NCI-H446 treated with DMSO at 0.1 percent for 48 hours (cell line): ENCODE measurements around the gene ZSWIM1.
A peak's percentile ranks its signal among the peaks of the same experiment; 100 is the strongest.

Experiments
- DNase-seq: peaks from one replicate; lab custom pipeline; 2025; lab: John Stamatoyannopoulos, UW

Gene ZSWIM1

DNA sequence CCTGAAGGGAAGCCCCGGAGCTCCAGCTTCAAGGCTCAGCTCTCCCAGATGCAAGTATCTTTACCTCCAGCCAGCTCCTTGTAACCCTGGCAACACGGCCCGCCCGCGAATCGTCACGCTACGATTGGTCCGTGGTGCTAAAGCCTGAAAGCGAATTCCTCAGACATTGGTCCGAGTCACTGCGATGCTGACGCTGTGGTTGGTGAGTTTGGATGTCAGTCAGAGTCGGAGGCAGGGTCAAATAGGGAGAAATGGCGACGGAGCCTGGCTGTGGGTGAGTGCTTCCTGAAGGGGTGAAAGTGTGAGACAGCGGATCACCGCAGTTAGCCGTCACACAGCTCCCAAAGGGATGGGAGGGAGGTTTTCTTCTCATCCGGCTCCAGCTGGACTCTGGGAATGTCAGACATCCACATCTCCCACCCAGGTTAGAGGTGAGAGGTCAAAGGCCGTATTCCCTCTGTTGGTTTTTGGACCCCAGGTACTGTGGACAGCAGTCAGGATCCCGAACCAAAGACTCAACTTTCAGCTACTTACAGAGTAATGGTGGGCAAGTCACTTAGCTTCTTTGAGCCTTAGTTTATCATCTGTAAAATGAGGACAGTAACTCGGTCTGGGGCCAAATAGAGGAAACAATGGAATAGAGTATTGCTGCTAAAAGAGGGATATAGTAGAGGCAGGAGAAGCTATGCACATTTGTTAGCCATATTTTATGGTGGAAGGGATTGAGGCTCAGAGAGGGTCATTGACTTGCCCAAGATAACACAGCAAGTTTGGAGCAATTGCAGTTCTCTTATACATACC is at the start of gene ZSWIM1:
Gene ZSWIM1 (plus strand): TSS at position 240 of the 801 bp plus-strand sequence. CDS start 1,366 bp downstream, outside the sequence.
- DNase-seq: peak; percentile 97

GRCh38 chr20:45832619-45833018 is 48.4 kb upstream of the ZSWIM1 start:
- DNase-seq: no peak

DNA sequence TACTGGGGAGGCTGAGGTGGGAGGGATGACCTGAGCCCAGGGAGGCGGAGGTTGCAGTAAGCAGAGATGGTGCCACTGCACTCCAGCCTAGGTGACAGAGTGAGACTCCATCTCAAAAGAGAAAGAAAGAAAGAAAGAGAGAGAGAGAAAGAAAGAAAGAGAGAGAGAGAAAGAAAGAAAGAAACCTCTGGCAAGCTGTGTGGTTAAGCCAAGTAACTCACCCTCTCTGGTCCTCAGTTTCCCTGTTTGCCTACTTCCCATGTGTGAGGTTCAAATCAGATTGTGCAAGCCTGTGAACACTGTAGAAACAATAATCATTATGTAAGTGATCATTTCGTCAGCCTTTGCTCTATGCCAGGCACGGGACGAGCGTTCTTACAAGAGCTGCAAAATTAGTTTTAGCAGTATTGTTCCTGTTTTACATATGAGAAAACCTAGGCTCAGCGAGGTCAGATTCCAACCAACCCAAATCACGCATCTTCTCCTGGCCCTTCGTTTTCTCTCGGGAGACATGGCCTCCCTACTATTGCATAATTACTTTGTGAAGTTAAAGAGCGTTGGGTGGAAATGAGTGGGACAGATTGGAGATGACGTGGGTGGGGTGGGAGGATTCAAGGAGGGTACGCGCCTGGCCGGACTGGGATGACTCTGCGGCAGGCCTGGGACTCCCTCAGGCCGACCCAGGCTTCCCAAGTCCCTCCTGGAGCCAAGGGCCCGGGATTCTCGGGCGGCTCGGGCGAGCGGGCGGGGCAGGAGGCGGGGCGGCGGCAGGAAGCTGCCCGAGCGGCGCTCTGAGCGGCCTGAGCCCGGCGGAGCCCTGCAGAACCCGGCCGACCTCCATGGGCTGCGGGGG is 47.8 kb upstream of the ZSWIM1 start, which contains the start of gene SNX21:
Gene SNX21 (plus strand): TSS at position 770 of the 853 bp plus-strand sequence. CDS start 121 bp downstream, outside the sequence.
- DNase-seq: peak; percentile 73

- DNase-seq: peak; percentile 31
These were observed 46.9 kb upstream of the ZSWIM1 start for GRCh38 chr20:45833883-45834796.

GRCh38 chr20:45834797-45835161 is 46.2 kb upstream of the ZSWIM1 start:
- no peak for DNase-seq

DNA sequence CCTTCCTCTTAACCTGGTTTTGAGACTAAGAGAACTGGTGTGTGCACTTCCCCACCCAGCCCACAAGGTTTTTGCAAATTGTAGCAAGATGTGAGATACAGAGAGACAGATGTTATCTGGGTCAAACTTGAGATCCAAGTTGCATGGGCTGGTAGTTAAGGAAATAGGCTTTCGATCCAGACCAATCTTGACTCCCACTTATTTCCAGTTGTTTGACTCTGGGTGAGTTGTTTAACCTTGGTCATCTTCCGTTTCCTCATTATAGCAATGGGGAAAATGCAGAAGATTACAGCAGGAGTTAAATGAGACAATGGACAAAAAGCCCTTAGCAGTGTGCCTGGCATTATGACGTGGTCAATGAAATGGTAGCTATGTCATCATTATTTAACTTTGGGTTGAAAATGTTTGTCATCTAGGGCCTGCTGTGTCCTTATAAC is 45.7 kb upstream of the ZSWIM1 start:
- no peak for DNase-seq

- DNase-seq: no peak
These were observed 45.2 kb upstream of the ZSWIM1 start for GRCh38 chr20:45835825-45836224.

DNA sequence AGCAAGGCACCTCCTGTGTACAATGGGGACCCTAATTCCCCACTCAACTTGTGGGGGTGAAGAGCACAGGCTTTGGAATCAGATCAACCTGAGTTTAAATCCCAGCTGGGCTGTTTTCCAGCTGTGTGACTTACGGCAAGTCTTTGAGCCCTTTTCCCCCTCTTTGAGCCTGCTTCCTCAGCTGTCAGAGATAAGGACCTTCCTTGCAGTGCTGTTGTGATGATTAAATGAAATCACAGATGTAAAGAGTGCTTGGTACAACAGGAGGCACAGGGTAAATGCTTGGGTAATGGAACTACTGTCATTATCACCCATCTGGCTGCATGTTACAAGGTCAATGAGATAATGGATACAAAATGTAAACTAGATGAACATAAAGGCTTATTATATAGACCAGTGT is 44.2 kb upstream of the ZSWIM1 start:
- no peak for DNase-seq

DNA sequence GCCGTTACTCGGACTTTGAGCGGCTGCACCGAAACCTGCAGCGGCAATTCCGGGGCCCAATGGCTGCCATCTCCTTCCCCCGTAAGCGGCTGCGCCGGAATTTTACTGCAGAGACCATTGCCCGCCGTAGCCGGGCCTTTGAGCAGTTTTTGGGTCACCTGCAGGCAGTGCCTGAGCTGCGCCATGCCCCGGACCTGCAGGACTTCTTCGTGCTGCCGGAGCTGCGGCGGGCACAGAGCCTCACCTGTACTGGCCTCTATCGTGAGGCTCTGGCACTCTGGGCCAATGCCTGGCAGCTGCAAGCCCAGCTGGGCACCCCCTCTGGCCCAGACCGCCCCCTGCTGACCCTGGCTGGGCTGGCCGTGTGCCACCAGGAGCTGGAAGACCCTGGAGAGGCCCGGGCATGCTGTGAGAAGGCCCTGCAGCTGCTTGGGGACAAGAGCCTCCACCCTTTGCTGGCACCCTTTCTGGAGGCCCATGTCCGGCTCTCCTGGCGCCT is 40.3 kb upstream of the ZSWIM1 start:
- DNase-seq: no peak

GRCh38 chr20:45841407-45842129 is 39.5 kb upstream of the ZSWIM1 start:
- DNase-seq: no peak

- DNase-seq: no peak
These were observed 38.7 kb upstream of the ZSWIM1 start for GRCh38 chr20:45842169-45842812.

- no peak for DNase-seq
These were observed 37.5 kb upstream of the ZSWIM1 start for GRCh38 chr20:45843506-45843905.

DNA sequence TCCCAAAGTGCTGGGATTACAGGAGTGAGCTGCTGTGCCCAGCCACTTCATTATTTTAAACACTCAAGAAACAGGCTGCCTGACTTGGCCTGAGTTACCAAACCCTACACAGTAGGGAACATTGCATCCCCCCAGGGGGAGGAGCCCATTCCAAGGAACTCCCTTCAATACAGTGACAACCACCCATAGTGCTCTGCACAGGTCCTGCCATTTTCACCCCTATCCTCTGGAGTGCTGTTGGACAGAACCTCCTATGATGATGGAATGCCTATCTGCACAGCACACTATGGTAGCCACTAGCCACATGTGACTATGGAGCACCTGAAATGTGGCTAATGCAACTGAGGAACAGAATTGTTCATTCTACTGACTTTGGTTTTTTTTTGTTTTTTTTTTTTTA is 35.6 kb upstream of the ZSWIM1 start:
- DNase-seq: no peak

DNA sequence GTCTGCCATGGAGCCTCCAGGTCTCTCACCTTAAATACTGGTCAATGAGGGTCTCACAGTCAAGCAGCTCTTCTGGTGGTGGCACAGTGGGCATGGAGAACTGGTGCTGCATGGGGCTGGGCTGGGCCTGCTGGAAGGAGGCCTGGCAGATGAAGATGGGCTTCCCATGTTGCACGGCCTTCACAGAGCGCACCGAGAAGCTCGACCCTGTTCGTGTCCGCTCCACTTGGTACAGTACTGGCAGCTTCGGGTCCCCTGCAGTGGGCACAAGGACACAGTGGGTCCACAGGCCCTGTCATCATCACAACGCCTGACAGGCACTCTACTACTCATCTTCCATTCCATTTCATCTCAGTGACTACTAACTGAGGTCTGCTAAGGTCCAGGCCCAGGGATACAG is 32.6 kb upstream of the ZSWIM1 start:
- DNase-seq: no peak

GRCh38 chr20:45848969-45849582 is 32.0 kb upstream of the ZSWIM1 start:
- DNase-seq: no peak

DNA sequence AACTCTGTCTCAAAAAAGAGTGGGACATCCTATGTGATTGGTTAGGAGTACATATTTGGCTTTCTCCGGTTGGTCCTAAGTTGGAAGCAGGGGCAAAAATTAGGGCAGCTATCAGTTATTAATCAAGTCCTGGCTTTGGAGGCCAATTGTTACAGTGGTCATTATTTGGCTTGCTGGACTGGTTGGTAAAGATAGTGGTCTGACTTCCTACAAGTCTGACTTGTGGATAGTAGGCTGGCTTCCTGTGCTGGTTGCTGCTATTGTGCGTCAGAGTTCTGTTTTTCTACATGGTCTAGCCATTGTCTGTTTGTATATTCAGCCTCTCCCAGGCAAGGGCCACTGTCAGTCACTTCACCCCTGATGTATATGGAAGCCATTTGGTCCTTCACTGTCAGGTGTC is 30.8 kb upstream of the ZSWIM1 start:
- DNase-seq: no peak

- no peak for DNase-seq
These were observed 30.1 kb upstream of the ZSWIM1 start for GRCh38 chr20:45850926-45851325.

DNA sequence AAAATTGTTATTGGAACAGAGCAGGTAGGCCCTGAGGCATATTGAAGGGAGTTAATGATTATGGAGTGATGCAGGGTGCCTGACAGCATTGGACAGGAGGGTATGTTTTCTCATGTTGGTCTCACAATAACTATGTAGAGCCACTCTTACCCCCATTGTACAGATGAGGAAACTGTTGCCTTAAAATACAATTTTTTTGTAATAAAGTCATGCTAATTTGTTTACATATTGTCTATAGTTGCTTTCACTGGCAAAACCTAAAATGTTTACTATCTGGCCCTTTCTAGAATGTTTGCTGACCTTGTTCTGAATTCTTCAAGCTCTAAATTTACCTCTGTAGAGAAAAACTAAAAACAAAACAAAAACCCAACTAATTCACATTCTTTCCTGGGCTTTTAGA is 29.5 kb upstream of the ZSWIM1 start:
- DNase-seq: no peak

DNA sequence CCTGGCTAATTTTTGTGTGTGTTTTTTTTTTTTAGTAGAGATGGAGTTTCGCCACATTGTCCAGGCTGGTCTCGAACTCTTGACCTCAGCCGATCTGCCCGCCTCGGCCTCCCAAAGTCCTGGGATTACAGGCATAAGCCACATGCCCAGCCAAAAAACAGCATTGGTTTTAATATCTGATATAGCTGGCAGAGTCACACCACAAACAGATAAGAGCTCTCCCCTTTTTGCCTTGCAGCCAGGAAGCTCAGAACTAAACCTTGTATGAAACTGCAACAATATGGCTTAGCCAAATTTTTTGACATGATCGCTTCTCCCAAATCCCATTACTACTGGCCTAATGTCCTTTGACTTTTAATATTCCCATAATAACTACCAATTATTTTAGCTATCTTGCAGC is 28.7 kb upstream of the ZSWIM1 start:
- DNase-seq: no peak

- DNase-seq: no peak
These were observed 27.5 kb upstream of the ZSWIM1 start for GRCh38 chr20:45853484-45853883.
